GM15510 (cell line): Measurements from ENCODE around the gene PLPP4.

Experiments
- POLR2A ChIP-seq: IDR thresholded peaks from 3 replicates; pipeline ENCODE4 v1.6.1; 2011; ENCODE audit warnings: borderline replicate concordance; ENCODE audit not compliant: insufficient read length; ENCODE audit errors: extremely low read depth

Gene PLPP4

GRCh38 chr10:120513307-120513796, 56.3 kb downstream of the PLPP4 start:
- TF ChIP-seq POLR2A, result no peak

GRCh38 chr10:120514035-120514620, 57.1 kb downstream of the PLPP4 start:
- no peak for TF ChIP-seq POLR2A

GRCh38 chr10:120514959-120515358, 57.9 kb downstream of the PLPP4 start:
- TF ChIP-seq POLR2A, result no peak

DNA sequence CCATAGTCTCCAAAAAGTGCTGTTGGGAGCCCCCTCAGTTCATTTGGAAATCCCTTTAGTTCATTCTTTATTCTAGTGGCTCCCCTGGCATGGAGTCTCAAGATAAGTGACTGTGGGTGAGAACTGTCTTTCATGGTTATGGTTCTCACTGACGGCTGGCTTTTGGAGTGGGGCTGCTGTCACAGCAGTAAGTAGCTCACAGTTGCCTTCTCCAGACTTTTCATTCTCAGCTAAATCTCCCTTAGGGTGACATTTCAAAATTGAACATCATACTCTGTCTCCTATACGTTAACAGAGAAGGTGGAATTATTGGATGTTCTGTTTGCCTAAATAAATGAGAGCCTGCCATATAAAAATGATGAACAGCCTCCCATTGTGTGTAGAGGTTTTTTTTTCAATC, 58.7 kb downstream of the PLPP4 start:
- TF ChIP-seq POLR2A, result no peak

- TF ChIP-seq POLR2A, result no peak
These were observed 59.4 kb downstream of the PLPP4 start for GRCh38 chr10:120516426-120516825.

DNA sequence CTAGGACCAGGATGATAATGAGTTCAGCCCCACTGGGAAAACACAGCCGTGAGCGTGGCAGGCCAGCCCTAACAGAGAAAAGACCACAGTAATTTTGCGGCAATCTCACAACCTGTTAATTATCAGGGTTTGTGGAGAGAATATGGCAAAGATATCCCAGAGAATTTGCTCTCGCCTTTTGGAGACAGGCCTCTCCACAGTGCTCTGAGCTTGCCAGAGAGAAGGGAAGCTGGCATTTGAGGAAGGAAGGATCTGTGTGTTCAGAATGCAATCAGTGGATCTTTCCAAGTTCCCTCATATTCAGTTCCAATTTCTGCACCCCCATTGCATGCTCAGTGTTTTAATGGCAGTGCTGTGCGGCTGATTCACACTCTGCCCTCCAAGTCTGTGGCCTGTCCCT, 60.2 kb downstream of the PLPP4 start:
- no peak for TF ChIP-seq POLR2A

- TF ChIP-seq POLR2A, result no peak
These were observed 61.0 kb downstream of the PLPP4 start for GRCh38 chr10:120517881-120518484.

GRCh38 chr10:120521880-120522279, 64.9 kb downstream of the PLPP4 start:
- no peak for TF ChIP-seq POLR2A

DNA sequence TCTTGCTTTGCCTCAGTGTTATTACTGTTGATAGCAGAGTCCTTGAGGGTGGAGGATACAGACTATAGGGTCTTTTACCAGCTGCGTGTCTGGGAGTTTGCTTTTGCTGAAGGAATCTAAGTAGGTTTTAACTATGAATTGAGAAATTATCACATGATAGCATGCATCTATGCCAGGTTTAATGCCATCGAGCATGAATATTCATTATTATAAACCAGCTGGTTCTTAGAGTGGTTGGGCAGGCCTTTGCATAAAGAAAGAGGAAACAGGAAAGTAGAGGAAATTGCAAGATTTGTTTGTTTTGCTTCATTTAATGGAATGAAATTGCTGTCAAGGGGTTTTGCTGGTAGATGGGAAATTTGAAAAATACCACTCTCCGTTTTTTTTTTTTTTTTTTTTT, 70.7 kb downstream of the PLPP4 start:
- no peak for TF ChIP-seq POLR2A

GRCh38 chr10:120530699-120531098, 73.7 kb downstream of the PLPP4 start:
- no peak for TF ChIP-seq POLR2A

DNA sequence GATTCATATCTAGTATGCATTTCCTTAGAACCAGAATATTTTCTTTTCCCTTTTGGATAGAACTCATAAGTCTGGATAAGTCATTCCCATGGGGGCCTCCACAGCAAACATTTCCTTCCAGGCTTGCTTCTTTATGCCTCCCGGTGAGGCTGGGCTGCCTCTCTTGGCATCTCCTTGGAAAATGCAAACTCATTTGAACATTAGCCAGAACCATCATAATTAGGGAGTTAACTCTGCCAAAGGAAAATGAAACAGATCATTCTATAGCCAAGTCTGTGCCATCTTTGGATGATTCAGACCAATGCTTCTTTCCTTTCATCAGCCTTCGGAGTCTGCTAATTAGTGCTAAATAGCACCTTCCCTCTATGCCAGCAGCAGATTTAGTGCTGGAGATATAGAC, 81.1 kb downstream of the PLPP4 start:
- no peak for TF ChIP-seq POLR2A

- TF ChIP-seq POLR2A, result no peak
These were observed 82.0 kb downstream of the PLPP4 start for GRCh38 chr10:120539076-120539475.

- no peak for TF ChIP-seq POLR2A
These were observed 83.5 kb downstream of the PLPP4 start for GRCh38 chr10:120540486-120540885.

DNA sequence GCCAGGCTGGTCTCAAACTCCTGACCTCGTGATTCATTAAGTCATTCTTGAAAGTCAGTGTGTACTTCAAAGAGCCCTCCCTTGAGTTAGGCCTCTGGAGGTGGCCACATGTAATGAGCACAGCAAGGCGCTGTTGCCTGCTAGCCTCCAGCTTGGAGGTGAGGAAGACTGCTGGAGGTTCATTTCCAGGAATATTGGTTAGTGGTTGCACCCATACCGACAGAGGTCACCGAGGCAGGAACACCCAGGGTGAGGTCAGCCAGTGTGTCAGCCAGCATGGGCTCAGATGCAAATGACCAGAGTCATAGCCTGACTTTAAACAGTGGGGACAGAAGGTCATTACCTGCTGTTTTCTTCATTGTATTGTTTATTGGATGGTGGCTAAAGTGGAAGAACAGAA, 85.0 kb downstream of the PLPP4 start:
- no peak for TF ChIP-seq POLR2A

DNA sequence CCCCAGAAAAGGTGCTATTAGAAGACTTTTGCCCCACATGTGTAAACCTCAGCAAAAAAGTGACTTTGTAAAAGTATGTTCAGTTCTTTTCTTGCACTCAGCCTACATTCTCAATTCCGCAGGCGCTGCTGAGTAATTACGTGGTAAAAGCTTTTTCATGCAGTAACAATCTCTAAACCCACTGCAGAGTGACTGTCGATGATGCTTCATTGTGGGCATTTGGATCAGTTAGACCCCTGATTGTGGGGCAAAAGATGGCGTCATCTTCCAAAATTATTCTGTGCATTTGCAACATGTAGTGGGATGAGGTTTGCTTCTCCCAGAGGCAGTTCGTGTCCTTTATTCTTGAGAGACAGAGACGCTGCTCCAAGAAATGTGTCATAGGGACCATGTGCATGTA, 85.6 kb downstream of the PLPP4 start:
- TF ChIP-seq POLR2A, result no peak

- TF ChIP-seq POLR2A, result no peak
These were observed 86.3 kb downstream of the PLPP4 start for GRCh38 chr10:120543291-120543690.
